ENCODE results near the gene TRAPPC10.
"Not testable (repeated sequence)": the region's sequence is repeated elsewhere in the genome, so short reads cannot be mapped to it uniquely, and the experiment has no call there.

TRAPPC10 gene

DNA sequence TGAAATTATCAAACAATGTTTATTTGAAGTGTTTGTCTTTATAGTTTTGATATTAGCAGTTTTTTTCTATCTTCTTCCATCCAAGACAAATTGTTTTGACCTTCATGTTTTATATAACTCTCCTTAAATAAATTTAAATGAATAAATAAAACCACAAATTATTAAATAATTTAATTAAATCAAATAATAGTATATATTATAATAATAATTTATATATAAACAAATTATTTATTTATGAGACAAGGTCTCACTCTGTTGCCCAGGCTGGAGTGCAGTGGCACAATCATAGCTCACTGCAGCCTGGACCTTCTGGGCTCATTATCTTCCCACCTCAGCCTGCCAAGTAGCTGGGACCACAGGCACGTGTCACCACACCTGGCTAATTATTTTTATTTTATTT lies 82.7 kb downstream of the TRAPPC10 start:
- DNase-seq = no peak

DNA sequence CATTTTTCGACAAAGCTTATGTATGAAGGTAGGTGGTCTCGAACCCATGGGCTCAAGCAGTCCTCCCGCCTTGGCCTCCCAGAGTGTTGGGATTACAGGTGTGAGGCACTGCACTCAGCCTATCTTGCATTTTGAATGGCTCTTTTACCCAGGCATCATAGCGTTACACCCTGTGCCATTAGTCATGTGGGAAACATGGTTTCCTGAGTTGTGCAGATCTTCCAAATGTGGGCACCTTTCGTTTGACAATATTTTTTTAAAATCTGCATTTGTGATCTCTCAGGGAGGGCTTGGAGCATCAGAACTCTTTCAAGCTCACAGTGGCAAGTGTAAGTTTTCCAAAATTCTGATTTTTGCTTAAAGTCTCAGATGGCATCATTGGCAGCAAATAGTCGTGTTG lies 86.4 kb downstream of the TRAPPC10 start:
- DNase-seq = not testable (repeated sequence)

DNA sequence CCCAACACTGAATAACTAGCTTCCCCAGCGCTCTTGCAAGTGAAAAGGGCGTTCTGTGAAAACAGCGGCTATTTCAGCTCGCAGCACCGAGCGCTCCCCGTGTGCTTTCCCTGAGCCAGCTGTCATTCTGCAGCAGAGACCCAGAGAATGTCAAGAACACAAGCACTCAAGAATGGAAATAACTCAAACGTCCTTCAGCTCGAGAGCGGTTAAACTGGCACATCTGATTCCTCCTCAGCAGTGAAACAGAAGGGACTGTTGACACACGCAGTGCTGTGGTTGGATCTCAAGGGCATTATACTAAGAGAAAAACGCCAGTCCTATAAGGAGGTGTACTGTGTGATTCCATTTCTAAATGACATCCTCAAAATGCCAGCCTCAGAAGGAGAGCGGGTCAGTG lies 86.9 kb downstream of the TRAPPC10 start:
- not testable (repeated sequence) for DNase-seq

DNA sequence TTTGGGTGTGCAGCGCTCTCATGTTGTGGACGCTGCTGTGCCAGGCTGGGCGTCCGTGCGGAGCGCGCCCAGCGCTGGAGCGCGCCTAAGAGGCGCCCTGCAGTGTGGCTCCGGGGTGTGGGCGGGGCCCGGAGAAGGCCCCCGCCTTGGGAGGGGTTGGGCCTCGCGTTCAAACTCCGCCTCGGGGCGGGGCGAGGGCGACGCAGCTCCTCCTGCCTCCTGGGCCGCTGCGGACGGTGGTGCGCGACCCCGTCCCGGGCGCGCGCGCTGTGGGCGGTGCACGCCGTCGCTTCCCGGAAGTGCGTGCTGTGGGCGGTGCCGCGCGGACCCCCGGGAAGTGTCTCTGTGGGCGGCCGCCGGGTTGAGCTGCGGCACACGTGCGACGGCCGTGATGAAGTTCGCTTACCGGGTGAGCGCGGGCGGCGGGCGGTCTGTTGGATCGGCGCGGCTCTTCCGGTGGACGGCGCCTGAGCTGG lies 95.0 kb downstream of the TRAPPC10 start, which contains the start of gene PWP2:
PWP2 (plus strand) TSS at position 374 of the 476 bp plus-strand sequence; CDS start at position 392, 18 bp downstream.
- not testable (repeated sequence) for DNase-seq

- not testable (repeated sequence) for DNase-seq
These were observed 95.5 kb downstream of the TRAPPC10 start for GRCh38 chr21:44107589-44107988.

DNA sequence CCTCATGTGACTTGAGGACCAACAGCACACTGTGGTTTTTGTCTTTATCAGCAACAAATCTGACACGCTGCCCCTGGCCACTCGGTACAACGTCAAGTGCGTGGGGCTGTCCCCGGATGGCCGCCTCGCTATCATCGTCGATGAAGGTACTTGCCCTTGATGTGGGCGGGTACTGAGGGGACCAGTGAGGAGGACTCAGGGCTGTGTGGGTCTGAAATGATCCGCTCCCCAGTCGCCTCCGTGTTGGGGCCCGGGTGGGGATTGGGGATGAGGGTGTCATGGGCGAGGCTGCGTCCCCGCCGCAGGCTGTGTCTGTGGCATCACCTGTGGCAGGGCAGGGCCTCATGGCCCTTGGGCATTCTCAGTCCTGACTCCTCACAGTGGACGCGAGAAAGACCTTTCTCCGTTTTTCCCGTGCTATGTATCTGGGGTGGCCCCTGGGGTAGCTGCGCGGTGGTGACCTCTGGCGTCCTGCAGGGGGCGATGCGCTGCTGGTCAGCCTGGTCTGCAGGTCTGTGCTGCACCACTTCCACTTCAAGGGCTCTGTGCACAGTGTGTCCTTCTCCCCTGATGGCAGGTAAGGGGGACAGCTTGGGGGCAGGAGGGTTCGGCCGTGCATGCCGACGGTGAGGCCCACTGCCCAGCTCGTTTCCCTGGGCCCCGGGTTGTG lies 101.7 kb downstream of the TRAPPC10 start:
- DNase-seq = not testable (repeated sequence)

- not testable (repeated sequence) for DNase-seq
These were observed 110.0 kb downstream of the TRAPPC10 start for GRCh38 chr21:44122131-44122530.

- not testable (repeated sequence) for DNase-seq
These were observed 115.7 kb downstream of the TRAPPC10 start for GRCh38 chr21:44127827-44128226.

GRCh38 chr21:44133715-44134057 lies 121.6 kb downstream of the TRAPPC10 start:
- not testable (repeated sequence) for DNase-seq

- DNase-seq = not testable (repeated sequence)
These were observed 122.6 kb downstream of the TRAPPC10 start for GRCh38 chr21:44134732-44135131.

GRCh38 chr21:44138039-44138438 lies 125.9 kb downstream of the TRAPPC10 start:
- not testable (repeated sequence) for DNase-seq

DNA sequence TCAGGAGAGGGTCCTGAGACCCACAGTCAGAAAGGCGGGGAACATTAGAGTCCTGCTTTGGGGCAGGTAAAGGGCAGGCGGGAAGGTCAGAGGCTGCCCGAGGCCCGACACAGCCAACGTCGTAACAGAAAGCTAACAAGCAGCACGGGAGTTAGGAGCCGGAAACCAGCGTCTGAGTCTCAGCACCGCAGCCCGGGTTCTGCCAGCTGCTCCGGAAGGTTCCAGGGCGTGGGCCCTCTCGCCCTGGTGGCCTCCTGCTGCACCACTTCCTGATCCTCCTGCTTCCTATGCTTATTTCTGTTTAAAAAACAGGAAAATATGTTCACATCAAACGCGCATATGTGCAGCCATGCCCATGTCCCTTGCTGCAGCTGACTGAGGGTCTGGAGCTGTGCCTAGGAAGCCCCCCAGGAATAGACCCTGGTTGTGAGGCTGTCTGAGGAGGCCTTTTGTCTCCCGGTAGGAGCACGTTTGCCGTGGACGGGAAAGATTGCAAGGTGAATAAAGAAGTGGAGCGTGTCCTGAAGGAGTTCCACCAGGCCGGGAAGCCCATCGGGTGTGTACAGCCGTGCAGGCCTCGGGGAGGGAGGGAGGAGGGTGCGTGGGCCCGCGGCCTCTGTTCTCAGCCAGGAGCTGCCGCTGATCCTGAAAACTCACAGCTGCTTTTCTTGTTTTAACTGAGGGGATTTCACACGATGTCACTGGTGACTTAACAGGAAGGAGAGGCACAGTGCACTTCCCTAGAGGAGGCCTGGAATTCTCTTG lies 127.9 kb downstream of the TRAPPC10 start:
- DNase-seq = not testable (repeated sequence)

DNA sequence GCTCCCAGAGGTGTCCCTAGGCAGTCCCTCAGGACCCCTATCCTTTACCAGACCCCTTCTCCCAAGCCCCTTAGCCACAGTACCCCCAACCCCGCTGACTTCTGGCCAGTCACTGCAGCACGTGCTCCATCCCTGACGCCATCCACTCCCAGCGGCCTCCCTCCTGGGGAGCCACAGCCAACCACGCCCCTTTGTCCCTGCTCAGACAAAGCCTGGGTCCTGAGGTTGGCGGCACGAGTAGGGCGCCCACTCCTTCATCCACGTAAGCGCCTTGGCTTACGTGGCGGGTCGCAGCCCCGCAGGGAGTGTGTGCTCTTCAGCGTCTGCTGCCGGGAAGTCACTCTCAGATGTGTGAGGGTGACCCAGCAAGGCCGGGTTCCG lies 128.4 kb downstream of the TRAPPC10 start:
- DNase-seq = not testable (repeated sequence)

DNA sequence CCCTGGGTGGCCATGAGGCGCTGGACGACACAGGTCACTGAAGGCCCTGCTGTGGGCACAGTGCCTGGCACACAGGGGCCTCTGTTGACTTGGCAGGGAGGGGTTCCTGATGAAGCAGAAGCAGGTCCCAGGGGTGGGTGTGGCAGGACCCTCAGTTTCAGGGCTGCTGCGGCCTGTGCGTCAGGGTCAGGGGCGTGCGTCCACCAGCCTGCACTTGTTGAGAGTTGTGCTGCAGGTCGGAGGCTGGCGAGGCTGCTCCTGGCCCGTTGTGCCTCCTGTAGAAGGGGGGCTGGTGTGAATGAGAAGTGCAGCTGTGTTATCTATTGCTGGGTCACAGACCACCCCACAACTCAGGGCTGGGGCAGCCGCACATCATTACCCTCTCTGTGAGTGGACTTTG lies 130.4 kb downstream of the TRAPPC10 start:
- not testable (repeated sequence) for DNase-seq

- DNase-seq = not testable (repeated sequence)
These were observed 131.3 kb downstream of the TRAPPC10 start for GRCh38 chr21:44143380-44143779.

DNA sequence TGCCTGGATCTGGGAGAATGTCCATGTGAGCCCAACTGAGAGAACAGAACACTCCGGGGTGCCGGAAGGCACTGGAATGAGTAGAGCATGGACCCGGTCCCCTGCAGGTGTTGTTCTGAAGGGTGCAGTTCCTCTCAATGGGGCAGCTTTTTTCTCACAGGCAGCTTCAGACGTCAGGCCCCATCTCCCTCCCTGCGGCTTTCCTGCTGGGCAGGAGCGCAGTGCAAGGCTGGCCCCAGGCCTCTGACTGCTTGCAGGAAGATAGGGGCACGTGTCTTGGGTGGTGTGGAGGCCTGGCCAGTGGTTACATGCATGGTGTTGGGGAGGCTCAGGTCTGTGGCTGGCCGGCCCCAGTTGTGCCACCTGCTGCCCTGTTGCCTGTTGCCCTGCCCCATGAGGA lies 131.9 kb downstream of the TRAPPC10 start:
- DNase-seq = not testable (repeated sequence)

DNA sequence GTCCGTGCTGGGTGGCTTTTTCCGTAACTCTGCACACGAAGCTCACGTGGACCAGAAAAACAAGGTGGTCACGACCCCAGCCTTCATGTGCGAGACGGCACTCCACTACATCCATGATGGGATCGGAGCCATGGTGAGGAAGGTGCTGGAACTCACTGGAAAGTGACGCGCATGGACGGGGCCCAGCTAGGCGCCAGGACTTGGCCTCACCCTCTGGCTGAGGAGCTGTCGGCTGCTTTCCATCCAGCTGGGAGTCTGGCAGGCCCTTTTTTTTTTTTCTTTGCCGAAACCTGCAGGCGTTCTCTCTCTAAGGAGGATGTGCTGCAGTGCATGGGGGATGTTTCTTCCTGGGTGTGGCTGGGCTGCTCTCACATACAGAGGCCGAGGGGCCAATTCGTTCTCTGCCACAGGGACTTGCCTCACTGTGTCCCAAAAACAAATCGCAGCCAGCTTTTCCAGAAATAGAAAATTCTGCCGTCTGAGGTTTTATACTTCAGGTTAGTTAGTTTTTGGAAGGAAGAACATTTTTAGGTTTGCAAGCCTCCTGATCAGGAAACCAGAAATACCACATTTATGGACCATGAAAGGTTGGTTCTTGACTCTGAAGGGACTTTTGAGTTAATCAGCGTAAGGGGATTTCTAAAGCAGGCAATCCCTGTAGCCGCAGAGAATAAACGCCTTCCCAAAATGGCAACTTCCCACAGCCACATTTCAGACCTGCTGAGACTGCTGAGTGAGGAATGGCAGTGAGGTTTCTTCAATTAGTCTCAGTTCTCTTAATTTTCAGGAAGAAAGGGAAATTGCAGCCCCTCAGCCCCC lies 132.9 kb downstream of the TRAPPC10 start:
- not testable (repeated sequence) for DNase-seq

GRCh38 chr21:44145616-44146015 lies 133.5 kb downstream of the TRAPPC10 start:
- not testable (repeated sequence) for DNase-seq

DNA sequence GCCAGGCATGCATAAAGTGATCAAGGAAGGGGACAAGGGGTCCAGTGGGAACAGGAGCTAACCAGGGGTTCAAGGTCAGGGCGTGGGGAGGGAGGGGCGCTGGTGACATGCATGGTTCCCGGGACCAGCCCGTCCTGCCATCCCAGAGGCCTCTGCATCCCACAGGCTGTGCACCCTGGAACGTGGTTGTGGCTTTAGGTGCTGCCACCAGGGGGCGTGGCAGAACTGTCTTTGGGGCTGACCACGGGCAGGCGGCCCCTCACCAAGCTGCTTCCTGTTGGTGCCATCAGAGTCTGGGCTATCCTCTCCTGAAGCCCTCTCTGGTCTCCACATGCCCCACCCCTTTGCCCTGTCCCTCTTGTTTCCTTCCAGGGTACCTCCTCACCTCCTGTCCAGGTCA lies 135.0 kb downstream of the TRAPPC10 start:
- DNase-seq = not testable (repeated sequence)

DNA sequence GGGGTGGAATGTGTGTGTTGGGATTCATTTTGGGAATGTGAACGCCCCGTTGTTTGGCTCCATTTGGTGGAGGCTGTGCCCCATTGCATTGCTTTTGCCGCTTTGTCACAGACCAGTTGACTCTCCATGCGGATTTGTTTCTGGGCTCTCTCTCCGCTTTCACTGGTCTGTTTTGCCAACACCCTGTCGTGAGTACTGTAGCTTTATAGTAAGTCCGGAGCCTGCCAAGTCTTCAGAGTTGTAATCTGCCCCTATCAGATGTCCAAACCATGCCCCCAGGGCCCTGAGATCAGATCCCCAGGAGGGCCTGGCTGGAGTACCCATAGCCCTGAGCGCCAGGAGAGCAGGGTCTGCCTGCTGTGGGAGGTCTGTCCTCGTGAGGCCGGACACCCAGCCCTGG lies 138.1 kb downstream of the TRAPPC10 start:
- DNase-seq = not testable (repeated sequence)

- not testable (repeated sequence) for DNase-seq
These were observed 141.2 kb downstream of the TRAPPC10 start for GRCh38 chr21:44153214-44153888.

GRCh38 chr21:44153889-44154228 lies 141.8 kb downstream of the TRAPPC10 start:
- not testable (repeated sequence) for DNase-seq

DNA sequence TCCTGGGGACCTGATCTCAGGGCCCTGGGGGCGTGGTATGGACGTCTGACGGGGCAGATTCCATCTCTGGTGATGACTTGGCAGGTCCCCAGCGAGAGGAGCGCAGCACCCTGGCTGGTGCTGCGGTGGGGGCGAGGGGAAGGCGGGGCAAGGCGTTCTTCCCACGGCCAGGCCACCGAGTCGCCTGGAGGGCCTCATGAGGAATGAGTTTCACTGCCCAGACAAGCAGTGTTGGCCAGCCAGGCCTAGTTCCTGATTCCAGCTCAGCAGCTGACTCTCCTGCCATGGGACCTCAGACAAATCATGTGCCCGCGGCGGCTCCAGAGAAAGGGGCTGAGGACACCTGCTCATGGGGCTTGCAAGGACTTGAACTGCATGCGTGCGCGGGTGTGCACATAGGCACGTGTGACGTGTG lies 142.7 kb downstream of the TRAPPC10 start:
- DNase-seq = not testable (repeated sequence)
